ENCODE results near the gene ACER3. TPM values are rescaled to one million over a fixed set of nuclear protein-coding genes. Genes with fewer than 3 reads are reported as not detected.

Gene ACER3
- total and polyA plus RNA-seq, 8 donors = 2.0 to 13.2 (median 5.9) TPM

GRCh38 chr11:77029829-77030228, 169.1 kb downstream of the ACER3 start:
- no peak for TF ChIP-seq CTCF (IDR thresholded peaks at IDR 0.05)
- intact Hi-C loops (cut with DNase I) = no loop called here
- Histone ChIP-seq H3K27me3 (peaks cover 0 to 9% (median 0%) of the 10 kb centered on the region in 4 donors), H3K4me1 (no peaks in the 10 kb centered on the region), H3K4me3 (no peak overlapping the region), H3K27ac (no peak overlapping the region), H3K36me3 (no peaks in the 10 kb centered on the region), H3K9me3 (no peaks in the 10 kb centered on the region)
- peak in 1 of 4 donors; percentile 26 for ATAC-seq
- no peak for FAIRE-seq
- WGBS, 2 donors = 73 to 82% methylated on average over 7 of the region's 7 CpGs
- DNase-seq = no peak

GRCh38 chr11:77030834-77031414, 170.2 kb downstream of the ACER3 start:
- Histone ChIP-seq H3K4me1 (peaks cover 0 to 9% (median 2%) of the 10 kb centered on the region in 3 donors), H3K4me3 (no peak overlapping the region), H3K36me3 (no peaks in the 10 kb centered on the region), H3K27me3 (peaks cover 0 to 9% (median 0%) of the 10 kb centered on the region in 4 donors), H3K27ac (no peak overlapping the region), H3K9me3 (no peaks in the 10 kb centered on the region)
- FAIRE-seq = no peak
- intact Hi-C loops (cut with DNase I) = no loop called here
- no peak for DNase-seq
- no peak for TF ChIP-seq CTCF (IDR thresholded peaks at IDR 0.05)
- ATAC-seq = no peak
- WGBS, 2 donors = 76 to 82% methylated on average over 12 of the region's 12 CpGs

- Histone ChIP-seq H3K27me3 (peaks cover 0 to 9% (median 0%) of the 10 kb centered on the region in 4 donors), H3K36me3 (no peaks in the 10 kb centered on the region), H3K9me3 (no peaks in the 10 kb centered on the region), H3K27ac (no peak overlapping the region), H3K4me1 (peaks cover 0 to 13% (median 8%) of the 10 kb centered on the region in 3 donors), H3K4me3 (no peak overlapping the region)
- ATAC-seq (no peak), FAIRE-seq (no peak), DNase-seq (no peak)
- 84 to 87% methylated on average over 3 of the region's 3 CpGs for WGBS, 2 donors
- intact Hi-C loops (cut with DNase I) = no loop called here
- TF ChIP-seq CTCF (IDR thresholded peaks at IDR 0.05) = no peak
Measured at GRCh38 chr11:77031599-77031998, 170.9 kb downstream of the ACER3 start.

GRCh38 chr11:77035039-77035438, 174.3 kb downstream of the ACER3 start:
- peaks cover 0 to 13% (median 8%) of the 10 kb centered on the region in 3 donors for H3K4me1 ChIP-seq
- intact Hi-C loops (cut with DNase I) = loop anchor here in 1 of 3 donors (5.0 kb wide), 1 partner anchor 303 kb away; no protein-coding TSS in a partner anchor
- no peak for TF ChIP-seq CTCF (IDR thresholded peaks at IDR 0.05)
- ATAC-seq (no peak), FAIRE-seq (no peak), DNase-seq (no peak)
- peaks cover 0 to 3% (median 0%) of the 10 kb centered on the region in 4 donors for H3K27me3 ChIP-seq
- no peak overlapping the region for H3K27ac ChIP-seq
- WGBS, 2 donors = 70 to 98% methylated on average over 2 of the region's 2 CpGs
- H3K9me3 ChIP-seq = no peaks in the 10 kb centered on the region
- no peaks in the 10 kb centered on the region for H3K36me3 ChIP-seq
- H3K4me3 ChIP-seq = no peak overlapping the region

- 21 to 29% methylated on average over 5 of the region's 5 CpGs for WGBS, 2 donors
- DNase-seq (no peak), ATAC-seq (peak; percentile 43 to 72 (median 66)), FAIRE-seq (no peak)
- Histone ChIP-seq H3K36me3 (no peaks in the 10 kb centered on the region), H3K27me3 (peaks cover 0 to 4% (median 2%) of the 10 kb centered on the region in 4 donors), H3K4me1 (peaks cover 0 to 13% (median 8%) of the 10 kb centered on the region in 3 donors), H3K9me3 (no peaks in the 10 kb centered on the region), H3K4me3 (no peak overlapping the region), H3K27ac (no peak overlapping the region)
- intact Hi-C loops (cut with DNase I) = loop anchor here in 1 of 3 donors (5.0 kb wide), 1 partner anchor 303 kb away; no protein-coding TSS in a partner anchor
- no peak for TF ChIP-seq CTCF (IDR thresholded peaks at IDR 0.05)
Measured at GRCh38 chr11:77035580-77035979, 174.9 kb downstream of the ACER3 start.
